Left ventricle myocardium superior (tissue), 1 donor: ENCODE results near the gene CATSPER3. TPM values are rescaled to one million over a fixed set of nuclear protein-coding genes. Genes with fewer than 3 reads are reported as not detected.

Experiments
- ATAC-seq: fragments of 200-7000 bp; cut with Tn5 transposase; one replicate; pipeline ENCODE4 v1.9.1; 2020; ENCODE audit warnings: mild to moderate bottlenecking, moderate library complexity
- DNase-seq: peaks from one replicate; pipeline ENCODE4 v3.0.0-alpha.2; 2020
- intact Hi-C: fragments of 100-400 bp; cut with micrococcal nuclease; formaldehyde crosslinking; loops from one replicate; pipeline ENCODE4 v1.11.0; 2022
- total RNA-seq: library from RNA; stranded (reverse); fragmentation: NEBNext Ultra II Directional; extraction: Animal tissue kit (Norgen Biotek cat#: 25700); gene quantifications from one replicate; pipeline ENCODE4 v1.2.1, GENCODE V29; 2021
- donor health status: DM: no; HTN: yes; CAD: no; lungs with severe emphysema.

The CATSPER3 gene
- total RNA-seq, 1 donor from 2014 or later: 0.74 TPM

DNA sequence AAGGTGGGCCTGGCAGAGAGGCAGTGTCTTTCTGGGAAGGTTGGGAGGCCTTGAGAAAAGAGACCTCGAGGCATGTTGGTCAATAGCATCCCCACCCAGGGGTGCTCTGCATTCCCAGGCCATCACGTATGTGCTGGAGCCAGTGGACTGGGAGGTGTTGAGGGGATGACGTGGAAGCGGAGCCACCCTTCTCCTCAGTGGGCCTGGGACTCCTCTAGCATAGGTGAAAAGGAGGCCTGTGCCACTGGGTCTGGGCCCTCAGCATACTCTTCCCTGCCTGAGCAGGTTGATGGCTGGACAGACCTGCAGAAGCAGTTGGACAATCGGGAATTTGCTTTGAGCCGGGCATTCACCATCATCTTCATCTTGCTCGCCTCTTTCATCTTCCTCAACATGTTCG is 40.8 kb downstream of the CATSPER3 start:
- DNase-seq: no peak
- intact Hi-C loops: no loop called here
- ATAC-seq: no peak

DNA sequence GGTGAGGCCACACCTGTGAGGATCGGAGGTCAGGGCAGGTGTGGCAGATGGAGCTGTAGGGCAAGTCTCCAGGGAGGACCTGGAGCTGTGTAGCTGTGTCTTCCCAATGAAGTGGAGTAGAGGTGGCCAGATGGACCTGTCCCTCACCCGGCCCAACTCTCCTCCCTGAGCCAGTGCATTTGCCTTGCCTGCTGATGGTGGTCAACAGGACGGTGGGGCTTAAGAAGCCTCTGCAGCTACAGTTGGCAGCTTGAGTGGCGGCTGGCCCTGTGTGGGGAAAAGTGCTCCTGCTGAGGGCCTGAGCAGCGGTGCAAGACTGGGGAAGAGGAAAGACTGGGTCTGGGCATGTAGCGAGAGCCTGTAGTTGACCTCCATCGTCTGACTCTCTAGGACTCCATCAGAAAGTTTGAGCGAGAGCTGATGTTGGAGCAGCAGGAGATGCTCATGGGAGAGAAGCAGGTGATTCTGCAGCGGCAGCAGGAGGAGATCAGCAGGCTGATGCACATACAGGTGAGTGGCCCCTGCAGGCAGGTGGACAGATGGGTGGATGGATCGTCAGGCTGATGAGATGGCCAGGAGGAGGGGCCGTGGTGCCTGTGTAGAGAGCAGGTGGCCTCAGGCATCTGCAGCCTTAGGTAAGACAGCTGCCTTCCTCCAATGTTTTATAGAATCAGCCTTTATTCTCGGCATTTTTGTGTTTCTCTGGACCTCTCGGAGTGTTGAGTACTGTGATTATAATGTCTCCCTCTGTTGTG is 41.5 kb downstream of the CATSPER3 start:
- no peak for DNase-seq
- intact Hi-C loops: no loop called here
- no peak for ATAC-seq

DNA sequence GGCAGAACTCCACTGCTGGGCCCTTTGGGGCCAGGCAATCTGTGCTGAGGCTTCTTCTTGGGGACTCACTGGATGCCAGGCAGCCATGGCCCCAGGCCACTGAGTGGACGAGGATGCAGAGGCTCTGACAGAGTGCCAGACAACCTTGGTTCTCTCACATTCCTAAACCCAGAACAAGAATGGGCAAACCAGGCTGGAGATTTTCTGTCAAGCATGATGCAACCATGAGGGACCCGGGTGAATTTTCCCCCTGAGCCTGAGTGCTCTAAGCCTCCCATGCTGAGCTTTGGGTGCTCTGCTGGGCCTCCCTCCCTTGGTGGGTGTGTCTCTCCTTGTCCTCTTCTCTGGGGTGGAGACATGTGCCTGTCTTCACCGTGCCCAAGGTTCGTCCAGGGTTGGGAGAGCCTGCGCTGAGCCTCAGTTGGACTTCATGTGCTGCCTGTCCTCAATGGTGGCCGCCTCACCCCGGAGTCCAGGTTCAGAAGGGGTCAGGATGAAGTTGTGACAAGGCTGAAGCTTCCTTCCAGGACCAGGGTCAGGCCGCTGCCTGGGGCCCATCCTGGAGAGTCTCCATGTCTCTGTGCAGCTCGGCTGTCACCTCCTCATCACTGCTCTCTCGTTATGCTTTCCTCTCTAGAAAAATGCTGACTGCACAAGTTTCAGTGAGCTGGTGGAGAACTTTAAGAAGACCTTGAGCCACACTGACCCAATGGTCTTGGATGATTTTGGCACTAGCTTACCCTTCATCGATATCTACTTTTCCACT is 42.2 kb downstream of the CATSPER3 start:
- intact Hi-C loops: no loop called here
- DNase-seq (no peak), ATAC-seq (no peak)

DNA sequence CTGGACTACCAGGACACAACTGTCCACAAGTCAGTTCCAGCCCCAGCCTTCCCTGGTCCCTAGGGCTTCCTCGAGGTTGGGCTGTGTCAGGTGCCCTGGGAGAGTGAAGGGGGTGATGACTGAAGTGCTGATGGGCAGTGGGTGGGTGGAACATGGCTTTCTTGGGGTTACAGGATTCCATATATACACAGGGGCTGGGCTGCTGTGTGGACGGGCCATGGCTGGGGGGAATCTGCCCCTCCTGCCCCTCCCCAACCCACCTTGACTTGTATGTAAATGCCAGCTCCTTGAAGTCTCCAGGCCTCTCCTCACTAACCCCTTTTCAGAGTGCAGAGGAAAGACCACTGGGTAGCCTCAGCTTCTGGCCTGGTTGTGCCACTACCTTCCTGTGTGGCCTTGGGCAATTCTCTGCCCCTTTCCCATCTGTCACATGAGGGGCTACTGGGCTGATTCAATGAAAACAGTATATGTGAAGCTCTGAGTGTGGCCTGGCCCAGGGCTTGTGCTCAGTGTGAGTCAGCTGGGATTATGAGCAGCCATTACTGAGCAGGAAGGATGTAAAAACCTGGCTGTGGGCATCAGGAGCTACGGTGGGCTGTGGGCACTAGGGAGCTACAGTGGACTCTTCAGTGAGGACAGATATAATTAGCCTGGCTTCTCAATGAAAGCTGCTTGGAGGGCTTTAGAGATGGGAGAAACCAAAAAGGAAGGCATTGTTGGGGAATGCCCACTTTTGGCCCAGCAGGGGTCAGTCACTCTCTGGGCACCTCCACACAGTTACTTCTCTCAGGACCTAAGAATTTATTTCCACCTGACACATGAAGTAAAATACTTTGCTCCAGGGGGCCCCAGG is 43.0 kb downstream of the CATSPER3 start:
- no peak for ATAC-seq
- DNase-seq: no peak
- intact Hi-C loops: no loop called here

DNA sequence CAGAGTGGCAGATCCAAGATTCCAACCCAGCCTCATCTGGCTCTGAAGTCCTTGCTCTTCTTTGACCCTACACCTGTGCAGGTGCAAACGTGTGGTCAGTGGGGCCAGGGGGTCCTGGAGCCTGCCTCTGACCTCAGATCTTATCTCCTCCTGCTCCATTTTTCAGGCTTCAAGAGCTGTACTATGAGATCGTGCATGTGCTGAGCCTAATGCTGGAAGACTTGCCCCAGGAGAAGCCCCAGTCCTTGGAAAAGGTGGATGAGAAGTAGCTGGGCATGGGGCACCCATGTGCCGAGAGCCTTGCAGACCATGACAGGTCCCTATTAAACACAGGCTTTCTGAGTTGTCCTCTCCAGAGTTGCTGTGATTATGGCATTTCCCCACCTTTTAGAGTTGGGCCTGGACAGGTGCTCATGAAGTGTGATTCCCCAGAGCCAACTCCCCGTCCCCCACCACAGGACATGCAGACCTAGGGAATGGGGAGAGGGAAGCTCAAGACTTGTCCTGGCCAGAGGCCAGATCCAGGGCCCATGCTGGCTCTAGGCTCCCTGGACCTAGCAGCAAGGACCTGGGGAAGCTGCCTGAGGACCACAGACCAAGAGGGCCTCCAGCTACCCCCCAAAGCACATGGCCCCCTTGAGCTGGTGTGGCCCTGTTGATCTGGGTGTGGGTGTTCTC is 43.8 kb downstream of the CATSPER3 start:
- DNase-seq (no peak), ATAC-seq (no peak)
- intact Hi-C loops: no loop called here

DNA sequence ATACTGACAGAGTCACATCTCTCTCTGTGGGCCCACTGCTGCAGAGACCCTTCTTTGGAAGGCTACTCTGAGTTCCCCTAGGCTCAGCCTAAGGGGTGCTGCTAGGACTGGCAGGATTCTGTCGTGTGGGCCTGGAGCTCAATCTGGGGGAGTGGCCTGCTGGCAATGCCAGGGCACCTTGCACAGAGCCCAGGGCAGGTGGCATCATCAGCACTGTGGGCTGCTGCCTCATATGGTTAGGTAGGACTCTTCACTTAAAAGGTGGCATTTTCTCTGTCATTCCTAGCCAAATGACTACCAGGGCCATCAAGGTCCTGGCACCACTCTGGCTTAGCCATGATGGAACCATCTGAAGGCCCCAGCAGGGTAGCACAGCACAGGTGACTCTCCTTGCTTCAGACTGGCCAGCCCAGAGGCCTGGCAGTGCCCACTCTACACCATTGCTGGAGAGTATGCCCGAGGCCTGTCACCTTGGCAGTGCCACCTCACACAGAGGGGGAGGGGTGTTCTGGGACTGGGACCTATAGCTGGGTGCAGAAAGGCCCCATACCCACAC is 44.4 kb downstream of the CATSPER3 start:
- ATAC-seq (no peak), DNase-seq (no peak)
- intact Hi-C loops: no loop called here

DNA sequence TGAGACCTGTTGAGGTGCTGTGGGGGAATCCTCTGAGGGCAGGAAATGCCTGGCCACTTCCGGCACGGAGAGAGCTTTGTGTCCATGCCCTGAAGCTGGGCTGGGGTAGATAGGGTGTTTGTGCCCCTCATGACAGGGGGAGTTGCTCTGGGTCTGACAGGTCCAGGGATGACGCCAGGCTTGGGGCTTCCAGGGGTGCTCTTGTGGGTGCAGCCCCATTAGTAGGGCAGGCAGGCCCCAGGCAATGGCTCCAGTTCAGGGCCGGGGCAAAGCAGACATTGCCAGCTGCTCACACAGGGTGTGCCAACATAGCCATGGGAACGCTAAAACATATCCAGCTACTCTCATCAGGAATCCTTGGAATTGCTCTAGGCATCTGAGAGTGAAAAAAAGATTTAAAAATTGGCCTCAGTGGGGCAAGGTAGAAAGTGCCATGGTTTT is 45.3 kb downstream of the CATSPER3 start:
- intact Hi-C loops: no loop called here
- DNase-seq (no peak), ATAC-seq (peak; percentile 83)

DNA sequence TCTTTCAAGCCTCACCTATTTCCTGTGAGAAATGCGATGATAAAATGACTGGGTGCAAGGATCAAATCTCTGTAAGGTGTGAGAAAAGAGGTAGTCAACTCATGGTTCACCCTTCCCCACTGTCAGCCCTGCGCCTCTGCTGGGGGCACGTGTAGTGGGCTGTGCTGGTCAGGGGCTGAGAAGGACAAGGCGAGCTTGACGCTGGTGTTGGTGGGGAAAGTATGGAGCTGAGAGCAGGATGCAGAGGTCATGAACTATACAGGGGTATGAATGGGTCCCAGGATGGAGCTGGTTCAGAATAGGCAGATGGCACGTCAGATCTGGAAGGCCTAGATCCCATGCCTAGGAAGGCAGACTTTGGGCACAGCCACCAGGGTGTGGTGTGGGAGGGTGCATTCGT is 45.7 kb downstream of the CATSPER3 start:
- no peak for ATAC-seq
- DNase-seq: no peak
- intact Hi-C loops: no loop called here

DNA sequence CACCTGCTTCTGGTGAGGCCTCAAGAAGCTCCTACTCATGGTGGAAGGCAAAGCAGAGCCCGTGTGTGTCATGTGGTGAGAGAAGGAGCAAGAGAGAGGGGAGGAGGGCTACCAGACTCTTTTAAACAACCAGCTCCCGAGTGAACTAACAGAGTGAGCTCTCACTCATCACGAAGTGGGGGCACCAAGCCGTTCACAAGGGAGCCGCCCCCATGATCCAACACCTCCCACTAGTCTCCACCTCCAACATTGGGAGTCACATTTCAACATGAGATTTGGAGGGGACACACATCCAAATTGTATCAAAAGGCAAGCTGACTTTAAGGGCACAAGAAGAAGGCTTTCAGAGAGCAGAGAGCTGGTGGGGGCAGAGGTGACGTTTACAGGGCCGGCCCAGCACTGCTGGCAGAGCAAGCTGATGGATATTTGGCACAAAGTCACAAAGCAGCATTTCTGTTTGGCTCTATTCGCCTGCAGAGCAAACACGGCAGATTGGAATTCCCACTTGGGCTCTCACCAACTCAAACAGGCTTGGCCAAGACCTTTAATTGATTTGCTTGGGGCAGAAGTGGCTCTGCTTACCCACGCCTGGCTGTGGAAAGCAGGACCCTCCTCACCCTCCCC is 46.4 kb downstream of the CATSPER3 start:
- intact Hi-C loops: no loop called here
- no peak for DNase-seq
- peak; percentile 73 for ATAC-seq

DNA sequence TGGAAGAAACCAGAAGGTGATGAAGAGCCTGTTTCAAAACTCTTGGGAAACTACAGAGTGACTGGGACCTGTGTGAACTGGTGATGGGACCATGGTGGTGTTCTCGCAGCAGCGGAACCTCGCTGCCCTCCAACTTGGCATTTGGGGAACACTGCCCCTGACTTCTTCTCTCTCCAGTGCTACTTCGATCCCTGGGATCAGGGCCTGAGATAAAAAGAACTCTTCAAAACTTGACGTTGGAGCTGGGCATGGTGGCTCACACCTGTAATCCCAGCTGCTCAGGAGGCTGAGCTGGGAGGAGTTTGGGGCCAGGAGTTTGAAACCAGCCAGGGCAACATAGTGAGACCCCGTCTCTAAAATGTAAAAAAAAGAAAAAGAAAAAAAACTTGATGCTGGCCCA is 48.2 kb downstream of the CATSPER3 start:
- no peak for DNase-seq
- no peak for ATAC-seq
- intact Hi-C loops: no loop called here

DNA sequence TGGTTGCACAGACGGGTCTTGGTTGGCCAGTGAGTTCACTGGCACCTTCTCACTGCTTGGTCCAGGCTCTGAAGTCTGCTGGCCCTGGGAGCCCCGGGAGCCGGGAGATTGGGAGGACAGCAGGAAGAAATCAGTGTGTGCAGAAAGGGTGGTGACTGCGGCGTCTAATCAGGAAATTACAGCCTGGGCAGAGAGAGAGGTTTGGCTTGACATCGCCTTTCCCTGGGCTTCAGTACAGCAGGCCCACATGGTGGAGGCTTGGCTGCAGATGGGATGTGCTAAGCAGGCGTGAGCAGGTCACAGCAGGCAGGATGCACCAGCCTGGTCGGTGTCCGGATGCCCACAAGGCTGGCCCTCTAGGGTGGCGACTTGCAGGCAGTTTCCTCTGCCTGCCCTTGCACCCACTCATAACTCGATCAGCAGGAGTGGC is 49.2 kb downstream of the CATSPER3 start:
- DNase-seq (no peak), ATAC-seq (no peak)
- intact Hi-C loops: no loop called here

DNA sequence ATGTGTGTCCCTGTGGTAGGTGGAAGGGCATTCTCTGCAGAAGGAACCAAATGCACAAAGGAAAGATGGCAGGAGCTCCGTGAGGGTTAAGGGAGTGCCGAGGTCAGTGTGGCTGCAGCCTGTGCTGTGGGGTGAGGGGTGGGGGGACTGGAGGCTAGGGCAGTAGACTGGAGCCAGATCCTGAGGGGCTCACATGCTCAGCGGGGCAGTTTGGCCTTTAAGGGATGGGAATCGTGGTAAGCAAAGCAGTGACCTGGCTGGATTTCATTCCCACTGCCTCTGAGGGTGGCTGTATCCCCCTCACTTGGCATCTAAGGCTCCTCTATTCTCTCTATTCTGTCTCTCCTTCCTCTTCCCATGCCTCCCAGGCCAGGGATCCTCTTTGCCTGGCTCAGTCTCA is 50.8 kb downstream of the CATSPER3 start:
- intact Hi-C loops: no loop called here
- DNase-seq (no peak), ATAC-seq (no peak)

DNA sequence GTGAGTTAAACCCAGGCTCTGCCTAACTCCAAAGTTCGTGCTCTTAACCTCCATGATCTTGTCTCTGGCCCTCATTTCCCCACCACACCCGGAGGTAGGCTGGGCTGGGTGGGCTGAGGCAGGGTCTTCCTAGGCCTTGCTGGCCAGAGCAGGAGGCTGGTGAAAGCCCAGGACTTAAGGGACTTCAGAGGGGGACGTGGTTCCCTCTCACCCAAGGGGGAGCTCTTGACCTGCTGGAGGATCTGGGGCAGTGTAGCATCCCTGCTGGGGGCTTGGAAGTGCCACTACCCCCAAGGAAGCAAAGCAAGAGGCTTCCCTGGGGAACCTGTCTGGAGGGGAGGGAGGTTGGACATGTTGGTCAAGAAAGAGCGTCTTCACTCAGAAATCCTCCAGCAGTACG is 51.6 kb downstream of the CATSPER3 start:
- intact Hi-C loops: no loop called here
- ATAC-seq (no peak), DNase-seq (no peak)

DNA sequence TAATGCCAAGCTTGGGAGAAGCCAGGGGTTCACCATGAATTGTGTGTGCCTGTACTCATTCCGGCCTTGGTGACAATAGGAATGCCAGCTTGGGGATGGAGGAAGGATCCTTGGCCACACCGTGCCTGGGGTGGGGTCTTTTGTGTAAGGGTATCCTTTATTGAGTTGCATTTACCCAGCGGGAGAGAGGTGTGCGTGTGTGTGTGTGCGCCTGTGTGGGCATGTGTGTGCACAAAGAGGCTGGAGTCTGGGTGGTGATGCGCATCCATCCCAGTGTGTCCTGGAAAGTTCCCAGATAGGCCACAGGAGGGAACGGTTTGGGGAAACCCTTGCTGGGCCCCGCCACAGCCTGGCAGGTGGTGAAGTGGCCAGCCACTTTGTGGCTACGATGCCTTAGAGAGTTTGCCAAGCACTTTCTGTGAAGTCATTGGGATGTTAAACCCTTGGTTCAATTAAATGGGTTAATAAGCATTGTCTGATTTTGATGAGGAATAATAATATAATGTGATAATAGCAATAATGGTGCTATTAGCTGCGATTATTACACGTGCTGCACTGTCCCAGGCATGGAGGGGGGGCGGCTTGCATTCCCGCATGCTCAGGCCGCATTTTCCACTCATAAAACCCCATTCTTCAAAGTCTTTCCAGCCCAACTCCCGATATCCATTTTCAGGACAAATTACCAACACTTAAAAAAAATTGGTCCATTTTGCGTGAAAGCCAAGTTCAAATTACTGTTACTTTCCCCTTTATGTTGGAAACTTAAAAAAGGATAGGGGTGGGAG is 52.6 kb downstream of the CATSPER3 start:
- no peak for DNase-seq

DNA sequence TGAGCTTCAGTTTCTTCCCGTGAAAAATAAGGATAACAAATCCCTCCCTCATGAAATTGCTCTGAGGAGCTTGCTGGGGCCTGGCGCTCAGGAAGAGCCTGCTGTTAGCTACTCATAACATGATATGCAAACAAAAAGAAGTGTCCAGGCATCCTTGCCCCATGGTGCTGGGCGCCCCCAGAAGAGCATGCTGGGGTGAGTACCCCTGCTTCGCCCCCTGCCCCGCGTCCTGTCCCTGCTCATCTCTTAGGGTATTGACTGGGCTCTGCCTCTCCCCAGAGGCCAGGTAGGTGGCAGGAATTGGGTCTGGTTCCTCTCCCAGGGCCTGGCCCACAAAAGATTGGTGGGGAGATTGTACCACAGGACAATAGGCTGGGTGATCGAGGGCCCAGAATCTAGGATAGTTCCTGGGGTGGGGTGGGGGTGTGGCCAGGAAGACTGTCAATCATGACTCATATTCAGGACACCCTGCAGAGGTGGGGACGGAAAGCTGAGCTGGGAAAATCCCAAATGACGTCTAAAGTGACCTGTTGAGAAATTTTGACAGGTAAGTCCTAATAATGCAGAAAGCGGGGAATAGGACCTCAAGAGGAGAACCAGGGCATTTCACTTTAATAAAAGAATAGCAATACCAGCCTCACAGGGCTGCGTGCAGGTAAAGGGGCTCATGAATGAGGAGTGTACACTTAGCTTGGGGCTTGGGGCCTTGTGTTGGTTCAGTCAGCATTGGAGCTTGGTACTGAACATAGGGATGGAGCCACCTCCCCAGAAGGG is 57.4 kb downstream of the CATSPER3 start:
- intact Hi-C loops: no loop called here
- ATAC-seq (no peak), DNase-seq (no peak)

More for the DNA sequence above, 52.6 kb downstream of the CATSPER3 start:
- no peak for ATAC-seq
- intact Hi-C loops: no loop called here

DNA sequence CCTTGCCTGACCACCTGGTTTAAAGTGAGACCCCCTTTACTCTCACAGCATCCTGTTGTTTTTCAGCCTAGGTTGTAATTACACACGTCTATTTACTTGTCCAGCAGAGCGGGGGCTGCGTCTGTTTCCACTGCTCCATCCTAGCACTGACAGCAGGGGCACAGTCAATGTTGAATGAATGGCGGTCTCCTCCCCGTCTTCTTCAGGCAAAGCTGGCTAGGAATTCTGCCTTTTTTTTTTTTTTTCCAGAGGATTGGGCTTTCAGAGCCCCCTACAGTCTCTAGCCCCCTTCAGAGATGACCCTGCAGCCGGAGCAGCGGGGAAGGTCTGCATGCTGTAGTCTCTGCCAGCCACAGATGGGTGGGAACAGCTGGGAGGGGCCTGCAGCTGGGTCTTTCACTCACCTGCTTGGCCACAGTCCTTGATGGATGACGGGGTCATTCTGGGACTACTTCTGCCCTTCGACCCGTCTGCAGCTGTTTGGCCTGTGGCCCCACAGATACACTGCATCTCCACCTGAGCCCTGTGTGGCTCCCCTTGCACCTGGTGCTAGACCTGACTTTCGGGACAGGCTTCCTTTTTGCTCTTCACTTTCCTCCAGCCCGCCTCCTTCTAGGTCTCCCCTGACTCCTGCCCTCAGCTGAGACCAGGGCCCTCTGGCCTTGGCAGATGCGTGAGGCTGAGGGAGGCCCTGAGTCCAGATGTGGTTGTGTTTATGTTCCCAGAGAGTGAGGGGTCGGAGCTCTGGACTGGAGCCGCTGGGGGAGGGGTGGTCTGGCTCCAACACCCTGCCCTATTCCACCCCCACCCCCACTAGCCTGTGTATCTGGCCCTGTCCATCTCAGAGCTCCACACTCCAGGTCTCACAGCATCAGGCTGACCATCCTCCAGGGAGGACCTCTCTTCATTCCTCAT is 58.3 kb downstream of the CATSPER3 start:
- DNase-seq: no peak
- ATAC-seq: no peak
- intact Hi-C loops: no loop called here
